GM21576 (cell line): Measurements from ENCODE around the gene PRDM8.

Experiments used
- ATAC-seq: cut with Tn5 transposase; IDR thresholded peaks from one replicate; pipeline ENCODE4 v1.9.1; 2021; ENCODE audit warnings: mild to moderate bottlenecking, moderate library complexity; ENCODE audit not compliant: unreplicated experiment

Gene PRDM8

DNA sequence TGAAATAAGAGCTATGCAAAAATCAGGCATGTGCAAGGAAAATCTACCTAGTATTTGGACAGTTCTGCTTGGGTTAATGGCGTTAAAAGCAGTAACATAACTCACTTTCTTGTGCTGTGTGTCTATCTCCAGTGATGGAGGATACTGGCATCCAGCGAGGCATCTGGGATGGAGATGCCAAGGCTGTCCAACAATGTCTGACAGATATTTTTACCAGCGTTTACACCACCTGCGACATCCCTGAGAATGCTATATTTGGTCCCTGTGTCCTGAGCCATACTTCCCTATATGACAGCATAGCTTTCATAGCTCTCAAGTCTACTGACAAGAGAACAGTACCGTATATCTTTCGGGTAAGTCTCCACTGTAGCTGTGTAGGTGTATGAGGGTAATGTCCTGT lies 2.6 kb downstream of the PRDM8 start:
- no peak for ATAC-seq

DNA sequence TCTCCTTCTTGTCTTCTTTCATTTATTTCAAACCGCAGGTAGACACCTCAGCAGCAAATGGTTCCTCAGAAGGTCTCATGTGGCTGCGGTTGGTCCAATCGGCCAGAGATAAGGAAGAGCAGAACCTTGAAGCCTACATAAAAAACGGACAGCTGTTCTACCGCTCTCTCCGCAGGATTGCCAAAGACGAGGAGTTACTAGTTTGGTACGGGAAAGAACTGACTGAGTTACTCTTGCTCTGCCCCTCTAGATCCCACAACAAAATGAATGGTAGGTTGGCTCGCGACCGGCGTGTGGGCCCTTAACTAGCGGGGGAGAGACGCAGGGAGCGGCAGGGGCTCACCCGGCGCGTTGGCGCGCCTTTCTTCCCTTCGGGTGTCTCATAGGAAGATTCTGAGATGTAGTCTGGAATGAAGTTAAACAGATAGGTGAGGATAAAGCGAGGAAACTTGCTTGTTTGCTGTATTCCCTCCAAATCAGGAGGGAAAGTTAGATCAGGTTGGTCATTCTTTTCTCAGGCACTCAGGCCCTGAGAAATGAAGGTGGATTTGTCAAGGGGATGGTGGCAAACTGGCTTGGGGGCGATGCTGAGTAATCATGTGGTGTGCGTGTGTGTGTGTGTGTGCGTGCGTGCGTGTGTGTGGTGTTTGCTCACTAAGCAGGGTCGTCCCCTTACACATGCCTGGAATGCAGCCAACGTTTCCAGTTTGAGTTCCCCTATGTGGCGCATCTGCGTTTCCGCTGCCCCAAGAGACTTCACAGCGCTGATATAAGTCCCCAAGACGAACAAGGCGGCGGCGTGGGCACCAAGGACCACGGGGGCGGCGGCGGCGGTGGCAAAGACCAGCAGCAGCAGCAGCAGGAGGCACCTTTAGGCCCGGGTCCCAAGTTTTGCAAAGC lies 4.2 kb downstream of the PRDM8 start:
- ATAC-seq: peak; percentile 32

DNA sequence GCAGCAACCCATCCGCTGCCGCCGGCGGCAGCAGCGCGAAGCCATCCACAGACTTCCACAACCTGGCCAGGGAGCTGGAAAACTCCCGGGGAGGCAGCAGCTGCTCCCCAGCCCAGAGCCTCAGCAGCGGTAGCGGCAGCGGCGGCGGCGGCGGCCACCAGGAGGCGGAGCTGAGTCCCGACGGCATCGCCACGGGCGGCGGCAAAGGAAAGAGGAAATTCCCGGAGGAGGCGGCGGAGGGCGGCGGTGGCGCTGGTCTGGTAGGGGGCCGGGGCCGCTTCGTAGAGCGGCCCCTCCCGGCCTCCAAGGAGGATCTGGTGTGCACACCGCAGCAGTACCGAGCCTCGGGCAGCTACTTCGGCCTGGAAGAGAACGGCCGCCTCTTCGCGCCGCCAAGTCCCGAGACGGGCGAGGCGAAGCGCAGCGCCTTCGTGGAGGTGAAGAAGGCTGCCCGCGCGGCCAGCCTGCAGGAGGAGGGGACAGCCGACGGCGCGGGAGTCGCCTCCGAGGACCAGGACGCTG lies 4.9 kb downstream of the PRDM8 start:
- ATAC-seq: peak; percentile 70

DNA sequence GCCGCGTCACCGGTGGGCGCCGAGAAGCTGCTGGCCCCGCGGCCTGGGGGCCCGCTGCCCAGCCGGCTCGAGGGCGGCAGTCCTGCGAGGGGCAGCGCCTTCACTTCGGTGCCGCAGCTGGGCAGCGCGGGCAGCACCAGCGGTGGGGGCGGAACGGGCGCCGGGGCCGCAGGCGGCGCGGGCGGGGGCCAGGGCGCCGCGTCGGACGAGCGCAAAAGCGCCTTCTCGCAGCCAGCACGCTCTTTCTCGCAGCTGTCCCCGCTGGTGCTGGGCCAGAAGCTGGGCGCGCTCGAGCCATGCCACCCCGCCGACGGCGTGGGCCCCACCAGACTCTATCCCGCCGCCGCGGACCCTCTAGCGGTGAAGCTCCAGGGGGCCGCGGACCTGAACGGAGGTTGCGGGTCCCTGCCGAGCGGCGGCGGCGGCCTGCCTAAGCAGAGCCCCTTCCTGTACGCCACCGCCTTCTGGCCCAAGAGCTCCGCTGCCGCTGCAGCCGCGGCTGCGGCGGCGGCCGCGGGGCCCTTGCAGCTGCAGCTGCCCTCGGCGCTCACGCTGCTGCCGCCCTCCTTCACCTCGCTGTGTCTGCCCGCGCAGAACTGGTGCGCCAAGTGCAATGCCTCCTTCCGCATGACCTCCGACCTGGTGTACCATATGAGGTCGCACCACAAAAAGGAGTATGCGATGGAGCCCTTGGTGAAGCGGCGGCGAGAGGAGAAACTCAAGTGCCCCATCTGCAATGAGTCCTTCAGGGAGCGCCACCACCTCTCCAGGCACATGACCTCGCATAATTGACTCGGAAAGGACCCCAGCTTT lies 5.6 kb downstream of the PRDM8 start:
- peak; percentile 37 for ATAC-seq

GRCh38 chr4:80204433-80205011 lies 7.2 kb downstream of the PRDM8 start:
- no peak for ATAC-seq

GRCh38 chr4:80206111-80206510 lies 8.8 kb downstream of the PRDM8 start:
- no peak for ATAC-seq

GRCh38 chr4:80206521-80207171 lies 9.3 kb downstream of the PRDM8 start:
- no peak for ATAC-seq

- ATAC-seq: no peak
These were observed 9.9 kb downstream of the PRDM8 start for GRCh38 chr4:80207172-80207583.

DNA sequence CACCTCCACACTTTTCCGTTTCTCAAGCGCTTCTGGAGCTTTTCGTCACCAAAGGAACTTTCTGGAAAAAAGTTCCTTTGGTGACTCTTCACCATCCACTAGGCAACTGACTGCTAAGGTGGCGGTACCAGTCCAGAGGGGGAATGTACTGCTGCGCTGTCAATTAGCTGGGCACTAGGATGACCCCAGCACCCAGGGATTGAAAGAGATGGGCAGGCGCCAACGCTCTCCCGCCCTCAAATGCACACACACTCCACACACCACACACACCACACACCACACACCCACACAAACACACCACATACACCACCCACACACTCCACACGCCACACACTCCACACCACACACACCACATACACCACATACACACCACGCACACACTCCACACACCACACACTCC lies 10.4 kb downstream of the PRDM8 start:
- no peak for ATAC-seq

DNA sequence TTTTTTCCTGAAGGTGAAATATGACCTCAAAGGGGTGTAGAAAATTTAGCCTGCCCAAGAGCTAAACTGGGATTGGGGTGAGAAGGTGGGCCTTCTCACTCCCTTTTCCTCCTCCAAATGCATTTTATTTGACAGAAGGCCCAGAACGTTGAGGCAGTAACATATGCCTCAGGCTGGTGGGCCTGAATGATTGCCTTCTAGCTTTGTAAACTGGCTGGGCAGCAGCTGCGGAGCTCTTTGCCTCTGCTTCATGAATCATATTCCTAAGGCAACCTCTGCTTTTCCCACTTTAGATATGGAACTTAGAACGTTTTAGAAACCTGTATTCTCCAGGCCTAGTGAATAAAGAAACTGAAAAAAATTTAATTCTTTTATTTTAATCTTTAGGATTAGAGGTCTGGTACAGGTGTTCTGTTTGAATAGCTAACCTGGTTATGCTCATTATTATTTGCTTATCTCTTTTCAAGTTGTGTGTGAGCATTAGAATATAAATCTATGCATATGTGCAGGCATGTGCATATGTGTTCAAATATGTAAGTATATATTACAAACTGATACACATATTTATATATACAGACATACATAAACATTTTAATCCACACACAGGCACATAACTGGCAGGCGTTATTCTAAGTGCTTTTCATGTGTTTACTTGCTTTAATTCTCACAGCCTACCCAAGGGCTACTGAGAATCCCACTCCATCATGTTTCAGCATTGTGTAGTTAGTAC lies 11.5 kb downstream of the PRDM8 start:
- no peak for ATAC-seq

- no peak for ATAC-seq
These were observed 12.0 kb downstream of the PRDM8 start for GRCh38 chr4:80209340-80209701.

DNA sequence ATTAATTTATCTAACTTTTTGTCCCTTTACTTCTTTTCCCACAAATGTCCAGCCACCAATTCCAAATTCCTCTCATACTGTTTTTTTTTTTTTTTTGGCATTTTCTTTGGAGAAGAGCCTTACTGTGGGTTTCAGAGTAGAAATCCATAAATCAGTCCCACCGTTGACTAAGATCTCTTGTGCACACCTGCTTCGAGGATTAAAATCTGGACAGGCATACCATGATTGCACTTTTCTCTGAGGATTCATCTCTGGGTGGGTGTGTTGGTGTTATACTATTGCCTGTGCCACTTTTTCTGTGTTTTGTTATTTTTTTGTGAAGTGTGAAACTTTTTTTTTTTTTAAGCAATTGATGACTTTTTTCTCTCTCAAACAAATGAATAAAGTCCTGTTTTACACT lies 13.2 kb downstream of the PRDM8 start:
- no peak for ATAC-seq

GRCh38 chr4:80213117-80213815 lies 16.0 kb downstream of the PRDM8 start:
- ATAC-seq: no peak

DNA sequence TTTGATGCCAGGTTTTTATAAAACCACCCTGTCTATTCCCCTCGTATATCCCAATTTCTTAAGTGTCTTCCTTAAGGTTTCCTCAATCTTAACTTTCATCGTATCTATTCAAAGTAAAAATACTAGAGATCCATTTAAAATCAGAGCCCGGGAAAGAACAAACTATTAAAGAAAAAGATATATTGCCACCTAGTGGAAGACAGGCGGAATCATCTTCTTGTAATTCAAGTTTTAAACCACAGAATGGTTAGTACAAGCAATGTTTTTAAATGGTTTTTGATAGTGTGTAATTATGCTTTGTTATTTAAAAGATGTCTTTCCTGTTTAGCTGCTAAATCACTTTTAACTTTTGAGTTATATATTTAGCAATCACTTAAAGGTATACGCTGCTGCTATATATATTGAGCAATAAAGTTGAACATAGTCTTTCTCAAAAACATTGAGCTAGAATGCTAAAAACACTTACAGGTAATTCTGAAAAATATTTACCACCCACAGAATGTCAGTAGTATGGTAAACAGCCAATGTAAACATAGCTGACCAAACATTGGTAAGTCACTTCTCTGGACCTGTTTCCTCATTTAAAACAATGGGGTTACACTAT lies 18.2 kb downstream of the PRDM8 start:
- ATAC-seq: no peak

DNA sequence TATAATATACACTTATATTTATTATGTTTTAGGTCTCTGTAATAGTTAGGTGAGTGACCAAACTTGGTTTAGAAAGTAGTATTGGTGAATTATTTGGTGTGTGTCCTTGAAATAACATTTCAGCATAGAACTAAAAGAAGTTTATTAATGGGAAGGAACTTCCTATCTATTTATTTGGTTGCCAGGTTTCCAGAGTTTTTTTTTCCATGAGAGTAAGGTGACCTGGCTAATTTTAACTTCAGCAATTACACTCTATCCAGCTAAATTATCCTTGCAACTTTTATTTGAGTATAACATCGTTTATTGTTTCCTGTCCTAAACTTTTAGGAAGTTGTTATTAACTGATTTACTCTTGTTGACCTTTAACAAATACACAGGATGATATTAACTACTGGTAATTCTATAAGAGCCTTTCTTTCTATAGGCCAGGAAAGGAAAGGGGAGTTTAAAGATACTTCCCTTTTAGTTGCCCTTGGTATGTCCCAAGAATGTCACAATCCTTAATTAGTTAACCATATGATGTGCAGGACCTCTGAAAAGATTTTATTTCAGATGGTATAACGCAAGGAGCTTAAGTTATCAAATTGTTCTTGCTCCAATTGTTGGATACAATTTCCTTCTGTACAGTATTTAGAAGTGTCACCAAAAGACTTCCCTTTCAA lies 18.9 kb downstream of the PRDM8 start:
- no peak for ATAC-seq

- ATAC-seq: no peak
These were observed 22.2 kb downstream of the PRDM8 start for GRCh38 chr4:80219301-80220025.

- ATAC-seq: no peak
These were observed 23.4 kb downstream of the PRDM8 start for GRCh38 chr4:80220711-80221110.

DNA sequence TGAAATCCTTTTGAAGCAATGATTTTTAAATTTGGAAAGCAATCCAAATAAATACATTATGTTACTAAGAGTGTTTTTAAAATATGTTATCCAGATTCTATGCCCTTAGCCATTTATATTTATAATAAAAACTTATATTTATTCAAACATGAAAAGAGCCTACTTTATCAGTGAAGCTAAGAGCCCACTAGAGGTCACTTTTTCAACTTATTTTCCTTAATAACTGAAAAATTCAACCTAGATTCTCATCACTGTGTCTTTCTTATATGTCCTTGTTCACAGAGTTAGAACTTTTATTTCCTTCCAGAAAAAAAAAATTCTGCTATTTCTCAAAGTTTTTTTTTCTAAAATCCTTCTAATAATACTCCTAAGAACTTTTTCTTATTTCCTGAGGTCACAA lies 23.9 kb downstream of the PRDM8 start:
- no peak for ATAC-seq
